IPS DF 19.7 (cell line): ENCODE results near the gene IL6ST.
"Not testable (repeated sequence)": the region's sequence is repeated elsewhere in the genome, so short reads cannot be mapped to it uniquely, and the experiment has no call there.

Experiments
- DNase-seq: peaks from one replicate; pipeline ENCODE4 v3.0.0-alpha.2; 2013; ENCODE audit warnings: low read depth, low spot score

IL6ST gene

GRCh38 chr5:55966284-55966683 lies 28.5 kb downstream of the IL6ST start:
- DNase-seq: no peak

- no peak for DNase-seq
Observed at GRCh38 chr5:55965525-55965924, 29.2 kb downstream of the IL6ST start.

- no peak for DNase-seq
Observed at GRCh38 chr5:55960779-55961178, 34.0 kb downstream of the IL6ST start.

- DNase-seq: no peak
Observed at GRCh38 chr5:55959208-55959607, 35.6 kb downstream of the IL6ST start.

GRCh38 chr5:55941154-55941553 lies 53.6 kb downstream of the IL6ST start:
- not testable (repeated sequence) for DNase-seq

GRCh38 chr5:55937598-55937997 lies 57.2 kb downstream of the IL6ST start:
- DNase-seq: not testable (repeated sequence)

GRCh38 chr5:55936100-55936693 lies 58.6 kb downstream of the IL6ST start:
- no peak for DNase-seq

- no peak for DNase-seq
Observed at GRCh38 chr5:55935371-55935770, 59.4 kb downstream of the IL6ST start.

GRCh38 chr5:55934720-55935119 lies 60.0 kb downstream of the IL6ST start:
- no peak for DNase-seq

GRCh38 chr5:55934115-55934613 lies 60.6 kb downstream of the IL6ST start:
- DNase-seq: no peak

- DNase-seq: no peak
Observed at GRCh38 chr5:55933377-55934114, 61.2 kb downstream of the IL6ST start.

GRCh38 chr5:55932700-55933099 lies 62.1 kb downstream of the IL6ST start:
- no peak for DNase-seq

GRCh38 chr5:55929020-55929799 lies 65.6 kb downstream of the IL6ST start:
- no peak for DNase-seq

GRCh38 chr5:55927861-55928655 lies 66.7 kb downstream of the IL6ST start:
- DNase-seq: no peak

- DNase-seq: no peak
Observed at GRCh38 chr5:55926476-55926875, 68.3 kb downstream of the IL6ST start.

- DNase-seq: no peak
Observed at GRCh38 chr5:55925712-55926111, 69.1 kb downstream of the IL6ST start.

- DNase-seq: no peak
Observed at GRCh38 chr5:55925181-55925580, 69.6 kb downstream of the IL6ST start.

- no peak for DNase-seq
Observed at GRCh38 chr5:55924744-55925143, 70.0 kb downstream of the IL6ST start.

- no peak for DNase-seq
Observed at GRCh38 chr5:55923865-55924500, 70.8 kb downstream of the IL6ST start.

GRCh38 chr5:55923177-55923771 lies 71.5 kb downstream of the IL6ST start:
- no peak for DNase-seq

GRCh38 chr5:55921617-55922016 lies 73.1 kb downstream of the IL6ST start:
- no peak for DNase-seq
